Erythroblast (primary cell): Measurements from ENCODE around the gene SH2D5.

ENCODE experiments used
- GATA1 ChIP-seq: IDR thresholded peaks from 2 replicates; pipeline ENCODE4 v1.6.1; 2011; ENCODE audit warnings: low read depth, mild to moderate bottlenecking, control low read depth, low read length, moderate library complexity
- POLR2A ChIP-seq: IDR thresholded peaks from 2 replicates; pipeline ENCODE4 v1.6.1; 2011; ENCODE audit warnings: mild to moderate bottlenecking, low read length

- TF ChIP-seq GATA1 (no peak), POLR2A (no peak)
Measured at GRCh38 chr1:20751462-20751990, 19.0 kb upstream of the SH2D5 start.
